Gastroesophageal sphincter (tissue), 4 donors: Measurements from ENCODE around the gene FOXO1. TPM values are rescaled to one million over a fixed set of nuclear protein-coding genes. Genes with fewer than 3 reads are reported as not detected.

ENCODE experiments used
- ATAC-seq: fragments of 150-250 bp; one replicate; pipeline ENCODE4 v1.9.1; 2016; ENCODE audit warnings: mild to moderate bottlenecking, moderate library complexity
- H3K27ac ChIP-seq, 4 donors: fragments of 200-600 bp; sonication (generic) in 3 of 4; 1 replicate in 3 of 4; 2 replicates in 1 of 4; pipeline ENCODE4 v1.5.1; 2016 to 2019
- H3K27me3 ChIP-seq: fragments of 200-600 bp; sonication (generic); one replicate; pipeline ENCODE4 v1.5.1; 2019
- H3K36me3 ChIP-seq, 2 donors: fragments of 200-600 bp; sonication (generic); one replicate each; pipeline ENCODE4 v1.5.1; 2019; ENCODE audit warnings: control low read depth in 1 of 2
- H3K4me1 ChIP-seq, 3 donors: fragments of 200-600 bp; sonication (generic); 1 replicate in 2 of 3; 2 replicates in 1 of 3; pipeline ENCODE4 v1.5.1; 2016 to 2019; ENCODE audit warnings: control low read depth in 2 of 3
- H3K4me3 ChIP-seq, 2 donors: fragments of 200-600 bp; sonication (generic); one replicate each; pipeline ENCODE4 v1.5.1; 2019; ENCODE audit warnings: mild to moderate bottlenecking in 1 of 2, moderate library complexity in 1 of 2
- H3K9me3 ChIP-seq, 3 donors: fragments of 200-600 bp; sonication (generic); one replicate each; pipeline ENCODE4 v1.5.1; 2017 to 2019; ENCODE audit warnings: control low read depth in 2 of 3
- EP300 ChIP-seq: sonication (generic); formaldehyde crosslinking; IDR thresholded peaks from one replicate; pipeline ENCODE4 v1.6.1; 2017; ENCODE audit warnings: antibody characterized with exemption, mild to moderate bottlenecking
- POLR2A ChIP-seq, 2 donors: fragments of 450-650 bp; IDR thresholded peaks; one replicate each; pipeline ENCODE4 v1.6.1; 2017; ENCODE audit warnings: antibody characterized with exemption in 2 of 2, mild to moderate bottlenecking in 2 of 2, moderate library complexity in 1 of 2
- POLR2AphosphoS5 ChIP-seq: sonication (generic); formaldehyde crosslinking; IDR thresholded peaks from one replicate; pipeline ENCODE4 v1.6.1; 2017; ENCODE audit warnings: antibody characterized with exemption
- WGBS, 2 donors: methylation state at CpG; one replicate each; pipeline ENCODE4 v1.1.5; 2018; ENCODE audit warnings: low coverage in 1 of 2; 5-methylcytosine and 5-hydroxymethylcytosine counted together
- total RNA-seq, 4 donors: library from RNA; depleted of rRNA; stranded (reverse); fragments of >200 nt; gene quantifications; one replicate each; pipeline ENCODE4 v1.1.0, GENCODE V29; 2016
- TF ChIP-seq, protein P1 (sequence below), 4 experiments: fragments of 200-600 bp in 2 of 4; fragments of 450-650 bp in 2 of 4; sonication (generic) in 1 of 4; IDR thresholded peaks; one replicate each; pipeline ENCODE4 v1.5.1; 2017 to 2019; ENCODE audit warnings: antibody characterized with exemption in 4 of 4, mild to moderate bottlenecking in 2 of 4, moderate library complexity in 2 of 4

The FOXO1 gene
- total RNA-seq, 4 donors from 2014 or later: 52.4 to 72.2 (median 59.5) TPM

- no peaks in the 10 kb centered on the region for H3K36me3 ChIP-seq
- H3K4me3 ChIP-seq: no peak overlapping the region
- TF ChIP-seq, protein P1, sequence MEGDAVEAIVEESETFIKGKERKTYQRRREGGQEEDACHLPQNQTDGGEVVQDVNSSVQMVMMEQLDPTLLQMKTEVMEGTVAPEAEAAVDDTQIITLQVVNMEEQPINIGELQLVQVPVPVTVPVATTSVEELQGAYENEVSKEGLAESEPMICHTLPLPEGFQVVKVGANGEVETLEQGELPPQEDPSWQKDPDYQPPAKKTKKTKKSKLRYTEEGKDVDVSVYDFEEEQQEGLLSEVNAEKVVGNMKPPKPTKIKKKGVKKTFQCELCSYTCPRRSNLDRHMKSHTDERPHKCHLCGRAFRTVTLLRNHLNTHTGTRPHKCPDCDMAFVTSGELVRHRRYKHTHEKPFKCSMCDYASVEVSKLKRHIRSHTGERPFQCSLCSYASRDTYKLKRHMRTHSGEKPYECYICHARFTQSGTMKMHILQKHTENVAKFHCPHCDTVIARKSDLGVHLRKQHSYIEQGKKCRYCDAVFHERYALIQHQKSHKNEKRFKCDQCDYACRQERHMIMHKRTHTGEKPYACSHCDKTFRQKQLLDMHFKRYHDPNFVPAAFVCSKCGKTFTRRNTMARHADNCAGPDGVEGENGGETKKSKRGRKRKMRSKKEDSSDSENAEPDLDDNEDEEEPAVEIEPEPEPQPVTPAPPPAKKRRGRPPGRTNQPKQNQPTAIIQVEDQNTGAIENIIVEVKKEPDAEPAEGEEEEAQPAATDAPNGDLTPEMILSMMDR (IDR thresholded peaks at IDR 0.05): no peak
- TF ChIP-seq POLR2A (IDR thresholded peaks at IDR 0.05) (no peak), EP300 (no peak), POLR2AphosphoS5 (no peak)
- no peaks in the 10 kb centered on the region for H3K4me1 ChIP-seq
- WGBS, 2 donors: 91 to 98% methylated on average over 5 to 7 of the region's 8 CpGs
- H3K27me3 ChIP-seq: no peaks in the 10 kb centered on the region
- H3K9me3 ChIP-seq: peaks cover 0 to 4% (median 0%) of the 10 kb centered on the region in 3 donors
- H3K27ac ChIP-seq: no peak overlapping the region
- ATAC-seq: no peak
These were observed 133.4 kb downstream of the FOXO1 start for GRCh38 chr13:40533072-40533471.

DNA sequence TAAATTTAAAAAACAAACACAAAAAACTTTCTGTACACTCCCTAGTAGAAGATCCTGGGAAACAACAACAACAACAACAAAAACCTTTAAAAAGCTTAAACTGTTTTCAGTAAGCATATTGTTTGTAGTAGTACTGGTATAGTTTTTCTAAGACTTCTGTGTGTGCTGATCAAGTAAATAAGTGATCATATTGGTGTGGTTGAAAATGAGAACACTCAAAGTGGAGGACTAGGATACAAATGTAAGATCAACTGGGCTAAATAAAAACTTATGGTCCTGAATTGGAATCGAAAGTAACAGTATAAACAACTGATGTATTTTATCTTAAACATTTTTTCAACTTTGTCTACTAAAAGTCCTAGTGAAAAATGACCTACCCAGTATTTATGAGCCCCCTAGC, 135.5 kb downstream of the FOXO1 start:
- ATAC-seq: no peak
- Histone ChIP-seq H3K27me3 (no peaks in the 10 kb centered on the region), H3K4me3 (no peak overlapping the region), H3K27ac (no peak overlapping the region), H3K36me3 (no peaks in the 10 kb centered on the region), H3K9me3 (peaks cover 0 to 15% (median 0%) of the 10 kb centered on the region in 3 donors), H3K4me1 (no peaks in the 10 kb centered on the region)
- TF ChIP-seq POLR2A (IDR thresholded peaks at IDR 0.05) (no peak), POLR2AphosphoS5 (no peak), EP300 (no peak)
- TF ChIP-seq, protein P1 (IDR thresholded peaks at IDR 0.05): no peak
- WGBS, 2 donors: 54 to 58% methylated on average over 1 of the region's 1 CpG

DNA sequence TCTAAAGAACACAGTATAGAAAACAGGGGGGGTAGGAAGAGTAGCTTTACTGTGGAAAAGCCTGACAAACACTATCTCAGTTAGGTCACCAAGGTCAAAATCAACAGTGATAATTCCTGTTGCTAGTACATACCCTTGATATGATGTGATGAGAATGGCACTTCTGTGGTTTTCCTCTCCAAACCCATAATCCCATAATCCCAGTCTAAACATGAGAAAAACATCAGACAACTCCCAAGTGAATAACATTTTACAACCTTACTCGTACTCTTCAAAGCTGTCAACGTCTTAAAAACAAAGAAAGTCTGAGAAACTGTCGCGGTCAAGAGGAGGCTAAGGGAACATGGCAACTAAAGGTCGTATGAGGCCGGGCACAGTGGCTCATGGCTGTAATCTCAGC, 137.6 kb downstream of the FOXO1 start:
- H3K27me3 ChIP-seq: no peaks in the 10 kb centered on the region
- peaks cover 0 to 15% (median 0%) of the 10 kb centered on the region in 3 donors for H3K9me3 ChIP-seq
- no peak overlapping the region for H3K27ac ChIP-seq
- 84 to 92% methylated on average over 4 to 6 of the region's 6 CpGs for WGBS, 2 donors
- ATAC-seq: no peak
- H3K36me3 ChIP-seq: no peaks in the 10 kb centered on the region
- H3K4me3 ChIP-seq: no peak overlapping the region
- no peaks in the 10 kb centered on the region for H3K4me1 ChIP-seq
- TF ChIP-seq EP300 (no peak), POLR2AphosphoS5 (no peak), POLR2A (IDR thresholded peaks at IDR 0.05) (no peak)
- TF ChIP-seq, protein P1 (IDR thresholded peaks at IDR 0.05): no peak

- no peak for ATAC-seq
- no peaks in the 10 kb centered on the region for H3K36me3 ChIP-seq
- H3K27me3 ChIP-seq: no peaks in the 10 kb centered on the region
- no peak for TF ChIP-seq EP300
- TF ChIP-seq POLR2AphosphoS5: no peak
- TF ChIP-seq, protein P1 (IDR thresholded peaks at IDR 0.05): no peak
- TF ChIP-seq POLR2A (IDR thresholded peaks at IDR 0.05): no peak
- no peak overlapping the region for H3K4me3 ChIP-seq
- no peak overlapping the region for H3K27ac ChIP-seq
- H3K9me3 ChIP-seq: peaks cover 0 to 15% (median 0%) of the 10 kb centered on the region in 3 donors
- WGBS, 2 donors: 100% methylated on average over 1 of the region's 1 CpG
- H3K4me1 ChIP-seq: no peaks in the 10 kb centered on the region
These were observed 138.5 kb downstream of the FOXO1 start for GRCh38 chr13:40527914-40528313.

- no peaks in the 10 kb centered on the region for H3K27me3 ChIP-seq
- H3K4me1 ChIP-seq: no peaks in the 10 kb centered on the region
- 33 to 50% methylated on average over 1 of the region's 1 CpG for WGBS, 2 donors
- TF ChIP-seq, protein P1 (IDR thresholded peaks at IDR 0.05): no peak
- TF ChIP-seq POLR2A (IDR thresholded peaks at IDR 0.05) (no peak), POLR2AphosphoS5 (no peak), EP300 (no peak)
- no peaks in the 10 kb centered on the region for H3K36me3 ChIP-seq
- no peak overlapping the region for H3K4me3 ChIP-seq
- ATAC-seq: no peak
- peaks cover 0 to 2% (median 0%) of the 10 kb centered on the region in 3 donors for H3K9me3 ChIP-seq
- no peak overlapping the region for H3K27ac ChIP-seq
These were observed 144.2 kb downstream of the FOXO1 start for GRCh38 chr13:40522282-40522681.
